ENCODE measurements around the gene PDE4D.
A peak's percentile ranks its signal among the peaks of the same experiment; 100 is the strongest.
"Not testable (repeated sequence)": the region's sequence is repeated elsewhere in the genome, so short reads cannot be mapped to it uniquely, and the experiment has no call there.

The PDE4D gene

GRCh38 chr5:59020611-59021285 is 872.8 kb downstream of the PDE4D start:
- peak; percentile 11 for DNase-seq

GRCh38 chr5:59019078-59019477 is 874.4 kb downstream of the PDE4D start:
- no peak for DNase-seq

- DNase-seq, result no peak
Measured at GRCh38 chr5:59016925-59017324, 876.6 kb downstream of the PDE4D start.

GRCh38 chr5:59008816-59009473 is 884.6 kb downstream of the PDE4D start:
- DNase-seq, result no peak

GRCh38 chr5:59007460-59008063 is 886.0 kb downstream of the PDE4D start:
- DNase-seq, result peak; percentile 3

GRCh38 chr5:59005934-59006701 is 887.4 kb downstream of the PDE4D start:
- DNase-seq, result no peak

GRCh38 chr5:59003641-59004040 is 889.9 kb downstream of the PDE4D start:
- DNase-seq, result no peak

- no peak for DNase-seq
Measured at GRCh38 chr5:59003124-59003523, 890.4 kb downstream of the PDE4D start.

GRCh38 chr5:59002162-59002825 is 891.2 kb downstream of the PDE4D start:
- DNase-seq, result no peak

- no peak for DNase-seq
Measured at GRCh38 chr5:59001716-59002115, 891.8 kb downstream of the PDE4D start.

GRCh38 chr5:59001154-59001553 is 892.4 kb downstream of the PDE4D start:
- DNase-seq, result no peak

GRCh38 chr5:59000211-59000610 is 893.3 kb downstream of the PDE4D start:
- DNase-seq, result no peak

- DNase-seq, result no peak
Measured at GRCh38 chr5:58999804-59000203, 893.7 kb downstream of the PDE4D start.

- no peak for DNase-seq
Measured at GRCh38 chr5:58998544-58998943, 895.0 kb downstream of the PDE4D start.

- not testable (repeated sequence) for DNase-seq
Measured at GRCh38 chr5:58995779-58996178, 897.7 kb downstream of the PDE4D start.

- DNase-seq, result no peak
Measured at GRCh38 chr5:58993461-58993860, 900.1 kb downstream of the PDE4D start.

- DNase-seq, result no peak
Measured at GRCh38 chr5:58988938-58989337, 904.6 kb downstream of the PDE4D start.

- no peak for DNase-seq
Measured at GRCh38 chr5:58987193-58987592, 906.3 kb downstream of the PDE4D start.

GRCh38 chr5:58986281-58986680 is 907.2 kb downstream of the PDE4D start:
- no peak for DNase-seq

GRCh38 chr5:58985759-58986158 is 907.8 kb downstream of the PDE4D start:
- no peak for DNase-seq

GRCh38 chr5:58985311-58985710 is 908.2 kb downstream of the PDE4D start:
- DNase-seq, result no peak

GRCh38 chr5:58983526-58984452 is 909.7 kb downstream of the PDE4D start:
- DNase-seq, result no peak
